CD1c-positive myeloid dendritic cell (primary cell): ENCODE measurements around the gene CALML5.
A peak's percentile ranks its signal among the peaks of the same experiment; 100 is the strongest.

ENCODE experiments used
- DNase-seq: peaks from one replicate; pipeline ENCODE4 v3.0.0-alpha.2; 2016; ENCODE audit errors: extremely low spot score

The CALML5 gene

GRCh38 chr10:5500910-5501309, 1.5 kb upstream of the CALML5 start:
- no peak for DNase-seq

GRCh38 chr10:5500162-5500670, 846 bp upstream of the CALML5 start:
- DNase-seq, result no peak

GRCh38 chr10:5498791-5499492, 428 bp downstream of the CALML5 start:
- DNase-seq, result no peak

- DNase-seq, result no peak
Observed at GRCh38 chr10:5497948-5498730, 1.2 kb downstream of the CALML5 start.

GRCh38 chr10:5497289-5497688, 2.1 kb downstream of the CALML5 start:
- no peak for DNase-seq

GRCh38 chr10:5496261-5497250, 2.8 kb downstream of the CALML5 start:
- DNase-seq, result no peak

- DNase-seq, result no peak
Observed at GRCh38 chr10:5494611-5495010, 4.8 kb downstream of the CALML5 start.

GRCh38 chr10:5493691-5494090, 5.7 kb downstream of the CALML5 start:
- DNase-seq, result no peak

GRCh38 chr10:5492929-5493576, 6.3 kb downstream of the CALML5 start:
- no peak for DNase-seq

GRCh38 chr10:5492322-5492855, 7.0 kb downstream of the CALML5 start:
- DNase-seq, result no peak

- no peak for DNase-seq
Observed at GRCh38 chr10:5491477-5491876, 7.9 kb downstream of the CALML5 start.

GRCh38 chr10:5490698-5491464, 8.5 kb downstream of the CALML5 start:
- DNase-seq, result peak; percentile 3

- no peak for DNase-seq
Observed at GRCh38 chr10:5490032-5490431, 9.3 kb downstream of the CALML5 start.

GRCh38 chr10:5488272-5489161, 10.9 kb downstream of the CALML5 start:
- DNase-seq, result no peak

- DNase-seq, result no peak
Observed at GRCh38 chr10:5486853-5487235, 12.5 kb downstream of the CALML5 start.

- DNase-seq, result no peak
Observed at GRCh38 chr10:5485948-5486852, 13.2 kb downstream of the CALML5 start.

- no peak for DNase-seq
Observed at GRCh38 chr10:5485290-5485689, 14.1 kb downstream of the CALML5 start.

- no peak for DNase-seq
Observed at GRCh38 chr10:5484205-5484604, 15.2 kb downstream of the CALML5 start.
